ENCODE measurements around the gene ARHGEF25. TPM values are rescaled to one million over a fixed set of nuclear protein-coding genes. Genes with fewer than 3 reads are reported as not detected.

ARHGEF25 gene
- total and polyA plus RNA-seq, 2 of the 13 experiments (the other 11 are each of a cell fraction or from before 2014, with no cell fraction given), result 11.5 to 12.5 TPM

DNA sequence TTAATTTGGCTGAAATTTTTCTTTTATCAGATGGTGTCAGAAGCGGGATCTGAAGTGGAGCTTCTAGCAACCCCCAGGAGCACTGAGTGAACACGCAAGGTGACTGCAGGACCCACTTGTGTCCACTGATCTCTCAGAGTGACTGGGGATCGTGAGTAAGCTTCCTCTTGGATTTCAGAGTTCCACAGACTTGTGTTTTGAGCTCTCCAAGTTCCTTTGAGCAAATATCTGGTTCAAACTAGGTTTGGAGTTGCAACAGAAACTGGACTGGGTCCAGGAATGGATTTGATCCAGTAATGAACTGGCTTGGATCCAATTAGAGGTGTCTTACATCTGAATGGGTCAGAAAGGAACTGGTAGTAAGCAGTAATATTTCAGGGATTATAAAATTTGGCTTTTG is 46.5 kb downstream of the ARHGEF25 start:
- H3K9me3 ChIP-seq (ENCODE audit: low read length), result peaks cover 14% of the 10 kb centered on the region
- in situ Hi-C loops (cut with HindIII; ENCODE audit: extremely low pct_ligation_motif_present, low pct_unique_long_range_greater_than_20kb), result no loop called here
- no peak for DNase-seq (ENCODE audit: low spot score)
- no peaks in the 10 kb centered on the region for H4K20me1 ChIP-seq (ENCODE audit: insufficient read depth, low read length)
- H3K36me3 ChIP-seq (replicated peaks in 1 of 2; ENCODE audit: control insufficient read depth in 1 of 2, insufficient read depth in 2 of 2, low read length in 2 of 2), result no peaks in the 10 kb centered on the region
- intact Hi-C loops (cut with micrococcal nuclease; ENCODE audit: unreplicated experiment), result no loop called here
- H2AFZ ChIP-seq (ENCODE audit: low read length), result no peak overlapping the region
- CTCF ChIA-PET (ENCODE audit: low intra/inter-chr PET ratio, low total read pairs), result no interaction called here
- H3K27me3 ChIP-seq (ENCODE audit: control insufficient read depth in 1 of 2, insufficient read depth in 2 of 2, low read length in 2 of 2), result peaks cover 0 to 9% of the 10 kb centered on the region in 2 experiments; a peak in 1 of 5 replicates
- WGBS (ENCODE audit: low lambda C conversion rate), result 14% methylated on average over 3 of the region's 3 CpGs
- H3K4me3 ChIP-seq (replicated peaks in 1 of 3; ENCODE audit: insufficient read depth in 1 of 3, low read depth in 2 of 3, low read length in 3 of 3), result no peak overlapping the region
- POLR2A ChIA-PET, result interaction anchor here (0.5 kb wide), 1 partner anchor 56 kb away, joined by 3 read pairs; no protein-coding TSS in a partner anchor
- H3K4me1 ChIP-seq (ENCODE audit: insufficient read depth, low read length), result no peaks in the 10 kb centered on the region
- no peak for ATAC-seq
- BruUV-seq (replicated peaks), result no TSS peak
- no peaks in the 10 kb centered on the region for H3K79me2 ChIP-seq (ENCODE audit: insufficient read depth, low read length)
- no peak overlapping the region for H3K27ac ChIP-seq (ENCODE audit: extremely low read length, insufficient read depth, low read length)
- no peak overlapping the region for H3K9ac ChIP-seq (ENCODE audit: insufficient read depth, low read depth, low read length)
- H3K4me2 ChIP-seq (ENCODE audit: low read depth, low read length), result no peak overlapping the region
- FAIRE-seq, result no peak
- no peak for TF ChIP-seq DNMT3B (CRISPR knock-in tag; conservative IDR thresholded peaks at IDR 0.05)
- no peak for TF ChIP-seq ZNF501 (CRISPR knock-in tag; IDR thresholded peaks at IDR 0.05)
- TF ChIP-seq NCOA2 (CRISPR knock-in tag; IDR thresholded peaks at IDR 0.05), result no peak
- no peak for TF ChIP-seq TCF7L2 (IDR thresholded peaks at IDR 0.05; ENCODE audit: low read depth, low read length)
- TF ChIP-seq, protein P1, sequence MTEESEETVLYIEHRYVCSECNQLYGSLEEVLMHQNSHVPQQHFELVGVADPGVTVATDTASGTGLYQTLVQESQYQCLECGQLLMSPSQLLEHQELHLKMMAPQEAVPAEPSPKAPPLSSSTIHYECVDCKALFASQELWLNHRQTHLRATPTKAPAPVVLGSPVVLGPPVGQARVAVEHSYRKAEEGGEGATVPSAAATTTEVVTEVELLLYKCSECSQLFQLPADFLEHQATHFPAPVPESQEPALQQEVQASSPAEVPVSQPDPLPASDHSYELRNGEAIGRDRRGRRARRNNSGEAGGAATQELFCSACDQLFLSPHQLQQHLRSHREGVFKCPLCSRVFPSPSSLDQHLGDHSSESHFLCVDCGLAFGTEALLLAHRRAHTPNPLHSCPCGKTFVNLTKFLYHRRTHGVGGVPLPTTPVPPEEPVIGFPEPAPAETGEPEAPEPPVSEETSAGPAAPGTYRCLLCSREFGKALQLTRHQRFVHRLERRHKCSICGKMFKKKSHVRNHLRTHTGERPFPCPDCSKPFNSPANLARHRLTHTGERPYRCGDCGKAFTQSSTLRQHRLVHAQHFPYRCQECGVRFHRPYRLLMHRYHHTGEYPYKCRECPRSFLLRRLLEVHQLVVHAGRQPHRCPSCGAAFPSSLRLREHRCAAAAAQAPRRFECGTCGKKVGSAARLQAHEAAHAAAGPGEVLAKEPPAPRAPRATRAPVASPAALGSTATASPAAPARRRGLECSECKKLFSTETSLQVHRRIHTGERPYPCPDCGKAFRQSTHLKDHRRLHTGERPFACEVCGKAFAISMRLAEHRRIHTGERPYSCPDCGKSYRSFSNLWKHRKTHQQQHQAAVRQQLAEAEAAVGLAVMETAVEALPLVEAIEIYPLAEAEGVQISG (CRISPR knock-in tag; IDR thresholded peaks at IDR 0.05), result no peak
- TF ChIP-seq, protein P2, sequence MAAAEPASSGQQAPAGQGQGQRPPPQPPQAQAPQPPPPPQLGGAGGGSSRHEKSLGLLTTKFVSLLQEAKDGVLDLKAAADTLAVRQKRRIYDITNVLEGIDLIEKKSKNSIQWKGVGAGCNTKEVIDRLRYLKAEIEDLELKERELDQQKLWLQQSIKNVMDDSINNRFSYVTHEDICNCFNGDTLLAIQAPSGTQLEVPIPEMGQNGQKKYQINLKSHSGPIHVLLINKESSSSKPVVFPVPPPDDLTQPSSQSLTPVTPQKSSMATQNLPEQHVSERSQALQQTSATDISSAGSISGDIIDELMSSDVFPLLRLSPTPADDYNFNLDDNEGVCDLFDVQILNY (CRISPR knock-in tag; conservative IDR thresholded peaks at IDR 0.05), result no peak
- TF ChIP-seq, protein P3, sequence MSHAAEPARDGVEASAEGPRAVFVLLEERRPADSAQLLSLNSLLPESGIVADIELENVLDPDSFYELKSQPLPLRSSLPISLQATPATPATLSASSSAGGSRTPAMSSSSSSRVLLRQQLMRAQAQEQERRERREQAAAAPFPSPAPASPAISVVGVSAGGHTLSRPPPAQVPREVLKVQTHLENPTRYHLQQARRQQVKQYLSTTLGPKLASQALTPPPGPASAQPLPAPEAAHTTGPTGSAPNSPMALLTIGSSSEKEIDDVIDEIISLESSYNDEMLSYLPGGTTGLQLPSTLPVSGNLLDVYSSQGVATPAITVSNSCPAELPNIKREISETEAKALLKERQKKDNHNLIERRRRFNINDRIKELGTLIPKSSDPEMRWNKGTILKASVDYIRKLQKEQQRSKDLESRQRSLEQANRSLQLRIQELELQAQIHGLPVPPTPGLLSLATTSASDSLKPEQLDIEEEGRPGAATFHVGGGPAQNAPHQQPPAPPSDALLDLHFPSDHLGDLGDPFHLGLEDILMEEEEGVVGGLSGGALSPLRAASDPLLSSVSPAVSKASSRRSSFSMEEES (CRISPR knock-in tag; IDR thresholded peaks at IDR 0.05), result no peak
- TF ChIP-seq TCF12 (IDR thresholded peaks at IDR 0.05), result no peak
- TF ChIP-seq TCF12 (CRISPR knock-in tag; IDR thresholded peaks at IDR 0.05), result no peak
- TF ChIP-seq, protein P4, sequence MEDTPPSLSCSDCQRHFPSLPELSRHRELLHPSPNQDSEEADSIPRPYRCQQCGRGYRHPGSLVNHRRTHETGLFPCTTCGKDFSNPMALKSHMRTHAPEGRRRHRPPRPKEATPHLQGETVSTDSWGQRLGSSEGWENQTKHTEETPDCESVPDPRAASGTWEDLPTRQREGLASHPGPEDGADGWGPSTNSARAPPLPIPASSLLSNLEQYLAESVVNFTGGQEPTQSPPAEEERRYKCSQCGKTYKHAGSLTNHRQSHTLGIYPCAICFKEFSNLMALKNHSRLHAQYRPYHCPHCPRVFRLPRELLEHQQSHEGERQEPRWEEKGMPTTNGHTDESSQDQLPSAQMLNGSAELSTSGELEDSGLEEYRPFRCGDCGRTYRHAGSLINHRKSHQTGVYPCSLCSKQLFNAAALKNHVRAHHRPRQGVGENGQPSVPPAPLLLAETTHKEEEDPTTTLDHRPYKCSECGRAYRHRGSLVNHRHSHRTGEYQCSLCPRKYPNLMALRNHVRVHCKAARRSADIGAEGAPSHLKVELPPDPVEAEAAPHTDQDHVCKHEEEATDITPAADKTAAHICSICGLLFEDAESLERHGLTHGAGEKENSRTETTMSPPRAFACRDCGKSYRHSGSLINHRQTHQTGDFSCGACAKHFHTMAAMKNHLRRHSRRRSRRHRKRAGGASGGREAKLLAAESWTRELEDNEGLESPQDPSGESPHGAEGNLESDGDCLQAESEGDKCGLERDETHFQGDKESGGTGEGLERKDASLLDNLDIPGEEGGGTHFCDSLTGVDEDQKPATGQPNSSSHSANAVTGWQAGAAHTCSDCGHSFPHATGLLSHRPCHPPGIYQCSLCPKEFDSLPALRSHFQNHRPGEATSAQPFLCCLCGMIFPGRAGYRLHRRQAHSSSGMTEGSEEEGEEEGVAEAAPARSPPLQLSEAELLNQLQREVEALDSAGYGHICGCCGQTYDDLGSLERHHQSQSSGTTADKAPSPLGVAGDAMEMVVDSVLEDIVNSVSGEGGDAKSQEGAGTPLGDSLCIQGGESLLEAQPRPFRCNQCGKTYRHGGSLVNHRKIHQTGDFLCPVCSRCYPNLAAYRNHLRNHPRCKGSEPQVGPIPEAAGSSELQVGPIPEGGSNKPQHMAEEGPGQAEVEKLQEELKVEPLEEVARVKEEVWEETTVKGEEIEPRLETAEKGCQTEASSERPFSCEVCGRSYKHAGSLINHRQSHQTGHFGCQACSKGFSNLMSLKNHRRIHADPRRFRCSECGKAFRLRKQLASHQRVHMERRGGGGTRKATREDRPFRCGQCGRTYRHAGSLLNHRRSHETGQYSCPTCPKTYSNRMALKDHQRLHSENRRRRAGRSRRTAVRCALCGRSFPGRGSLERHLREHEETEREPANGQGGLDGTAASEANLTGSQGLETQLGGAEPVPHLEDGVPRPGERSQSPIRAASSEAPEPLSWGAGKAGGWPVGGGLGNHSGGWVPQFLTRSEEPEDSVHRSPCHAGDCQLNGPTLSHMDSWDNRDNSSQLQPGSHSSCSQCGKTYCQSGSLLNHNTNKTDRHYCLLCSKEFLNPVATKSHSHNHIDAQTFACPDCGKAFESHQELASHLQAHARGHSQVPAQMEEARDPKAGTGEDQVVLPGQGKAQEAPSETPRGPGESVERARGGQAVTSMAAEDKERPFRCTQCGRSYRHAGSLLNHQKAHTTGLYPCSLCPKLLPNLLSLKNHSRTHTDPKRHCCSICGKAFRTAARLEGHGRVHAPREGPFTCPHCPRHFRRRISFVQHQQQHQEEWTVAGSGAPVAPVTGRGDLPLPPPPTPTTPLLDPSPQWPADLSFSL (CRISPR knock-in tag; IDR thresholded peaks at IDR 0.05), result no peak
- TF ChIP-seq ZNF124 (CRISPR knock-in tag; IDR thresholded peaks at IDR 0.05), result no peak
- no peak for TF ChIP-seq MLLT10 (CRISPR knock-in tag; IDR thresholded peaks at IDR 0.05)
- TF ChIP-seq CREB1 (IDR thresholded peaks at IDR 0.05), result no peak
- TF ChIP-seq CREB1 (CRISPR knock-in tag; IDR thresholded peaks at IDR 0.05), result no peak
- TF ChIP-seq, protein P5, sequence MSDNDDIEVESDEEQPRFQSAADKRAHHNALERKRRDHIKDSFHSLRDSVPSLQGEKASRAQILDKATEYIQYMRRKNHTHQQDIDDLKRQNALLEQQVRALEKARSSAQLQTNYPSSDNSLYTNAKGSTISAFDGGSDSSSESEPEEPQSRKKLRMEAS (IDR thresholded peaks at IDR 0.05), result no peak
